DOHH2 (cell line): ENCODE results near the gene HOXC9.

Source experiments
- H3F3A ChIP-seq: fragments of 200-600 bp; sonication (generic), shearing (Covaris generic); 2 replicates; pipeline ENCODE4 v1.6.0; 2016; ENCODE audit warnings: antibody characterized with exemption, mild to moderate bottlenecking; ENCODE audit not compliant: control insufficient read depth, insufficient read depth
- H3K27ac ChIP-seq: fragments of 200-600 bp; sonication (generic); 2 replicates; pipeline ENCODE4 v1.5.1; 2014; ENCODE audit warnings: low read depth, mild to moderate bottlenecking, low read length, moderate library complexity
- H3K27me3 ChIP-seq: fragments of 200-600 bp; sonication (generic); 2 replicates; pipeline ENCODE4 v1.6.1; 2014; ENCODE audit warnings: mild to moderate bottlenecking, low read length, mixed read lengths; ENCODE audit not compliant: control insufficient read depth
- H3K36me3 ChIP-seq: fragments of 200-600 bp; sonication (generic); 2 replicates; pipeline ENCODE4 v1.6.1; 2014; ENCODE audit warnings: mild to moderate bottlenecking, low read length, moderate library complexity, mixed read lengths; ENCODE audit not compliant: control insufficient read depth
- H3K4me1 ChIP-seq: fragments of 200-600 bp; sonication (generic); 2 replicates; pipeline ENCODE4 v1.6.1; 2014; ENCODE audit warnings: mild to moderate bottlenecking, low read length, mixed read lengths; ENCODE audit not compliant: control insufficient read depth
- H3K4me2 ChIP-seq: fragments of 200-600 bp; sonication (generic); 2 replicates; pipeline ENCODE4 v1.6.0; 2014; ENCODE audit warnings: mild to moderate bottlenecking, low read length, moderate library complexity
- H3K4me3 ChIP-seq: fragments of 200-600 bp; sonication (generic); 2 replicates; pipeline ENCODE4 v1.5.1; 2014; ENCODE audit warnings: mild to moderate bottlenecking, low read length, mixed read lengths
- H3K79me2 ChIP-seq: fragments of 200-600 bp; sonication (generic); 2 replicates; pipeline ENCODE4 v1.6.1; 2014; ENCODE audit warnings: mild to moderate bottlenecking, low read length, mixed read lengths; ENCODE audit not compliant: control insufficient read depth
- H3K9me2 ChIP-seq: fragments of 200-600 bp; sonication (generic); replicated peaks from 2 replicates; pipeline ENCODE4 v1.6.1; 2014; ENCODE audit warnings: mild to moderate bottlenecking, low read length, mixed read lengths; ENCODE audit not compliant: control insufficient read depth
- H3K9me3 ChIP-seq: fragments of 200-600 bp; sonication (generic); 2 replicates; pipeline ENCODE4 v1.6.1; 2014; ENCODE audit warnings: antibody characterized with exemption, low read length, mixed read lengths; ENCODE audit not compliant: control insufficient read depth, insufficient read depth
- H4K20me1 ChIP-seq: fragments of 200-600 bp; sonication (generic); 2 replicates; pipeline ENCODE4 v1.6.0; 2014; ENCODE audit warnings: low read depth, mild to moderate bottlenecking, antibody characterized with exemption, low read length, moderate library complexity; ENCODE audit not compliant: control insufficient read depth, insufficient read depth
- EZH2phosphoT487 ChIP-seq: fragments of 200-600 bp; sonication (generic); IDR thresholded peaks from 2 replicates; pipeline ENCODE4 v1.6.1; 2017; ENCODE audit warnings: borderline replicate concordance, mild to moderate bottlenecking, antibody characterized with exemption, low read length, moderate library complexity, mixed read lengths
- TF ChIP-seq, protein P1 (sequence below): fragments of 200-600 bp; sonication (generic); IDR thresholded peaks from one replicate; pipeline ENCODE4 v1.5.1; 2014; ENCODE audit warnings: antibody characterized with exemption, mild to moderate bottlenecking, low read depth, low read length; ENCODE audit not compliant: poor library complexity, severe bottlenecking

The HOXC9 gene

DNA sequence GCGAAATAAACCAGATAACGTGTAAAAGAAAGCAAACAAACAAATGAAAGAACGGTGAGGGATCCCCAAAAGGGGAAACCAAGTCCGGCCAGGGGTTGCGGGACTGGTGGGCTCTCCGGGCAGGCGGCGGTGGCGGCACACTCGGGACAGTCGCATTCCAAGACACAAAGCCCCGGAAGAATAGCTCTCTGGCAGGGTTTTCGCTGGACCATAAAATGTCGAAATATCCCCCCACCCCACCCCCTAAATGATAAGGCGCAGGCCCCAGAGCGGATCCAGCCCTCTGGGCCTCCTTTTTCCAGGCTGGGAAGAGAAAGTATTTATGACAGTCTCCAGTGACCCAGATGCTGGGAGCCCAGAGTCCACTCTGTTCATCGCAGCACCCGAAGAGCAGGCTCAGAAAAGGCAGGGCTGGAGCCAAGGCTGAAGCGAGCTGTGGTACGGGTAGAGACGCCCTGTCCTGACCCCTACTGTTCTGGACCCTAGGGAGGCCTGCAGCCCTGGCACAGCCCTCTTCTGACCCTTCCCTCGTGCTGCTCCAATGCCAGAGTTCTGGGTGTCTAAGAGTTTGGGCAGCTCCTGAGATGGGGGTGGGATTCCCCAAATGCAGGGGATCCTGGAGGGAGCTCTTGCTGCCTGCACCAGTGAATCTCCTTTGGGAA, 6.7 kb downstream of the HOXC9 start:
- H3K79me2 ChIP-seq: no peaks in the 10 kb centered on the region
- no peaks in the 10 kb centered on the region for H3K9me3 ChIP-seq
- no peak; the same call in none of the 2 replicates for TF ChIP-seq EZH2phosphoT487
- TF ChIP-seq, protein P1, sequence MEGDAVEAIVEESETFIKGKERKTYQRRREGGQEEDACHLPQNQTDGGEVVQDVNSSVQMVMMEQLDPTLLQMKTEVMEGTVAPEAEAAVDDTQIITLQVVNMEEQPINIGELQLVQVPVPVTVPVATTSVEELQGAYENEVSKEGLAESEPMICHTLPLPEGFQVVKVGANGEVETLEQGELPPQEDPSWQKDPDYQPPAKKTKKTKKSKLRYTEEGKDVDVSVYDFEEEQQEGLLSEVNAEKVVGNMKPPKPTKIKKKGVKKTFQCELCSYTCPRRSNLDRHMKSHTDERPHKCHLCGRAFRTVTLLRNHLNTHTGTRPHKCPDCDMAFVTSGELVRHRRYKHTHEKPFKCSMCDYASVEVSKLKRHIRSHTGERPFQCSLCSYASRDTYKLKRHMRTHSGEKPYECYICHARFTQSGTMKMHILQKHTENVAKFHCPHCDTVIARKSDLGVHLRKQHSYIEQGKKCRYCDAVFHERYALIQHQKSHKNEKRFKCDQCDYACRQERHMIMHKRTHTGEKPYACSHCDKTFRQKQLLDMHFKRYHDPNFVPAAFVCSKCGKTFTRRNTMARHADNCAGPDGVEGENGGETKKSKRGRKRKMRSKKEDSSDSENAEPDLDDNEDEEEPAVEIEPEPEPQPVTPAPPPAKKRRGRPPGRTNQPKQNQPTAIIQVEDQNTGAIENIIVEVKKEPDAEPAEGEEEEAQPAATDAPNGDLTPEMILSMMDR: no peak
- peaks cover 94% of the 10 kb centered on the region for H3K27me3 ChIP-seq
- peak overlapping the region; percentile 61 for H3K4me3 ChIP-seq
- no peak overlapping the region for H3K27ac ChIP-seq
- H3K9me2 ChIP-seq: no peaks in the 10 kb centered on the region
- no peaks in the 10 kb centered on the region for H3F3A ChIP-seq
- peak overlapping the region; percentile 78 for H3K4me2 ChIP-seq
- peaks cover 27% of the 10 kb centered on the region for H3K4me1 ChIP-seq
- no peaks in the 10 kb centered on the region for H4K20me1 ChIP-seq
- H3K36me3 ChIP-seq: no peaks in the 10 kb centered on the region

GRCh38 chr12:54007538-54008259, 7.7 kb downstream of the HOXC9 start:
- no peaks in the 10 kb centered on the region for H3K79me2 ChIP-seq
- peaks cover 88% of the 10 kb centered on the region for H3K27me3 ChIP-seq
- no peak overlapping the region for H3K4me3 ChIP-seq
- H3K4me1 ChIP-seq: peaks cover 27% of the 10 kb centered on the region
- H3K4me2 ChIP-seq: no peak overlapping the region
- H3K36me3 ChIP-seq: no peaks in the 10 kb centered on the region
- no peaks in the 10 kb centered on the region for H3K9me3 ChIP-seq
- TF ChIP-seq, protein P1: no peak
- no peak for TF ChIP-seq EZH2phosphoT487
- no peak overlapping the region for H3K27ac ChIP-seq
- no peaks in the 10 kb centered on the region for H3K9me2 ChIP-seq
- no peaks in the 10 kb centered on the region; the same call in 1 of the 2 replicates for H3F3A ChIP-seq
- no peaks in the 10 kb centered on the region for H4K20me1 ChIP-seq

GRCh38 chr12:54008260-54008552, 8.2 kb downstream of the HOXC9 start:
- Histone ChIP-seq H3K27me3 (peaks cover 88% of the 10 kb centered on the region), H3K27ac (no peak overlapping the region), H3K4me2 (no peak overlapping the region), H4K20me1 (no peaks in the 10 kb centered on the region), H3K4me1 (peaks cover 27% of the 10 kb centered on the region), H3F3A (no peaks in the 10 kb centered on the region; the same call in 1 of the 2 replicates), H3K36me3 (no peaks in the 10 kb centered on the region), H3K79me2 (no peaks in the 10 kb centered on the region), H3K9me2 (no peaks in the 10 kb centered on the region), H3K4me3 (no peak overlapping the region), H3K9me3 (no peaks in the 10 kb centered on the region)
- TF ChIP-seq, protein P1: no peak
- TF ChIP-seq EZH2phosphoT487: no peak
